Osteoblast (primary cell): Measurements from ENCODE around the gene WWTR1. TPM values are rescaled to one million over a fixed set of nuclear protein-coding genes. Genes with fewer than 3 reads are reported as not detected.

Experiments used
- DNase-seq: peaks from one replicate; pipeline ENCODE4 v3.0.0; 2011; ENCODE audit warnings: low spot score, mixed read lengths; ENCODE audit not compliant: insufficient read length; ENCODE audit errors: missing footprints
- H2AFZ ChIP-seq: 2 replicates; pipeline ENCODE4 v1.6.0; 2011; ENCODE audit warnings: mild to moderate bottlenecking, low read length
- H3K27ac ChIP-seq: 2 replicates; pipeline ENCODE4 v1.5.1; 2011; ENCODE audit warnings: mild to moderate bottlenecking, low read depth, low read length, moderate library complexity
- H3K27me3 ChIP-seq: 2 replicates; pipeline ENCODE4 v1.6.0; 2012; ENCODE audit warnings: mild to moderate bottlenecking, control low read depth, inconsistent platforms, low read length, moderate library complexity; ENCODE audit not compliant: insufficient read depth
- H3K36me3 ChIP-seq: 2 replicates; pipeline ENCODE4 v1.5.1; 2011; ENCODE audit warnings: mild to moderate bottlenecking, low read length, control low read depth, moderate library complexity; ENCODE audit not compliant: insufficient read depth
- H3K4me1 ChIP-seq: 2 replicates; pipeline ENCODE4 v1.5.1; 2011; ENCODE audit warnings: mild to moderate bottlenecking, low read length, control low read depth, moderate library complexity; ENCODE audit not compliant: insufficient read depth
- H3K4me2 ChIP-seq: 2 replicates; pipeline ENCODE4 v1.6.0; 2011; ENCODE audit warnings: mild to moderate bottlenecking, low read length; ENCODE audit not compliant: insufficient read depth
- H3K4me3 ChIP-seq: fragments of 200-600 bp; sonication (generic); 3 replicates; pipeline ENCODE4 v1.5.1; 2012; ENCODE audit warnings: mild to moderate bottlenecking, low read length, inconsistent platforms; ENCODE audit not compliant: insufficient read depth
- H3K79me2 ChIP-seq: 2 replicates; pipeline ENCODE4 v1.6.0; 2012; ENCODE audit warnings: mild to moderate bottlenecking, low read length, control low read depth, inconsistent platforms; ENCODE audit not compliant: insufficient read depth
- H3K9me3 ChIP-seq: 2 replicates; pipeline ENCODE4 v1.5.1; 2011; ENCODE audit warnings: low read depth, low read length, control low read depth
- H4K20me1 ChIP-seq: 2 replicates; pipeline ENCODE4 v1.6.0; 2012; ENCODE audit warnings: mild to moderate bottlenecking, low read length, control low read depth; ENCODE audit not compliant: insufficient read depth
- CTCF ChIP-seq: IDR thresholded peaks from 2 replicates; pipeline ENCODE4 v1.5.1; 2011; ENCODE audit warnings: mild to moderate bottlenecking, low read depth, low read length, moderate library complexity; ENCODE audit errors: extremely low read depth
- total RNA-seq: library from RNA; depleted of rRNA; stranded (reverse); fragments of >200 nt; gene quantifications from 2 replicates; pipeline ENCODE4 v1.2.3, GENCODE V29; 2012

WWTR1 gene
- total RNA-seq, 1 donor: 84.7 TPM

DNA sequence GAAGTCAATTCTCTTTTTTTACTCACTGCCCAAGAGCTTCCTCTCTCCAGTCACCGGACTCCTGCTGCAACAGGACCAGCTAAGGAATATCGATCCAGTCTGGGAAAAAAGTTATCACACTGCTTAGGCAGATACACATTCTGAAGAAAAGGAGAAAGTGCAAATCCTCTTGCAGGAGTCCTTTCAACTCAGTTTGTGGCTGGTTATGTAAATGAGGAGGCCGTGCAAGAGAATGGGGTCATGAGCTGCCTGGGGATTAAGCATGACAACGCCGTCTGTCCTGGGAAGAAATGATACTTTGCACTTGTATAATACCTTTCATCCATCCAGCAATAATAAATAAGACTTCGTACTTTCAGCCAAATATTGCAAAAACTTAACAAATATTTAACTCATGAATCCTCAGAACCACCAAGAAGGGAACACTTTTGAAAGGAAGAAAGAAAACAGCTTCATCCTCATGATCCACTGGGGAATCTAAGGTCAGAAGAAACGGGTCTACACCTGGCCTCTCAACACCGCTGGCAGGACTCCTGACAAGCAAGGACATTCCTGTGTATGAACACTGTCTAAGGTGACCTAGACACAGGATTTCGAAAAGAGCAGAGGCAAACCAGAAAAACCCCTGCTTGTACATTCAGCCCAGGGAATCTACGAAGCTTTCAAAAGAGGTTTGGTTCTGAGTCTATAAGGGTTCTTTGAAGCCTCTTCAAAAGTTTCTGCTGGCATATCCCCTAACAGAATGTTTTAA, 13.1 kb upstream of the WWTR1 start:
- Histone ChIP-seq H3K4me3 (no peak overlapping the region), H3K27me3 (no peaks in the 10 kb centered on the region), H3K36me3 (no peaks in the 10 kb centered on the region), H3K79me2 (no peaks in the 10 kb centered on the region), H3K27ac (no peak overlapping the region), H3K9me3 (no peaks in the 10 kb centered on the region), H2AFZ (no peak overlapping the region), H3K4me1 (no peaks in the 10 kb centered on the region), H4K20me1 (no peaks in the 10 kb centered on the region), H3K4me2 (no peak overlapping the region)
- no peak for DNase-seq
- TF ChIP-seq CTCF: no peak

DNA sequence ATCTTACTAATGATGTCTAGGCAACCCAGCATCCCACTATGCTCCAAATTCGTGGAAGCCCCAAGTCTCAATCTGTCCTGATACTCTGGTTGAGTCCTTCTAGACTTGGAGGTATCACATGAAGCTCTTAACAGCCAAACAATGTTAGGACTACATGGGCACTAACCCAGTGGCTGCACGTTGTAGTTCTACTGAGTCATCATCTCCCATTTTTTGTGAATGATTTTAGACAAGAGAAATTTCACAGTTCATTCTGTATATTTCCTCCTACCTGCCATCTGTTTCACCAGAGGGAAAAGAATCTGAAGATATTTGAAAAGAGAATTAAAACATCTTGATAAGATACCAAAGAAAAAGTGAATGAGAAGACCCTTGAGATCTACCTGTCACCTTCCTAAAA, 9.8 kb upstream of the WWTR1 start:
- no peaks in the 10 kb centered on the region for H4K20me1 ChIP-seq
- H3K4me1 ChIP-seq: no peaks in the 10 kb centered on the region
- H3K27ac ChIP-seq: no peak overlapping the region
- TF ChIP-seq CTCF: no peak
- H3K79me2 ChIP-seq: no peaks in the 10 kb centered on the region
- DNase-seq: no peak
- H3K36me3 ChIP-seq: no peaks in the 10 kb centered on the region
- H3K9me3 ChIP-seq: no peaks in the 10 kb centered on the region
- no peak overlapping the region for H2AFZ ChIP-seq
- no peak overlapping the region for H3K4me3 ChIP-seq
- no peak overlapping the region for H3K4me2 ChIP-seq
- no peaks in the 10 kb centered on the region for H3K27me3 ChIP-seq

- DNase-seq: no peak
- no peaks in the 10 kb centered on the region for H3K9me3 ChIP-seq
- H3K36me3 ChIP-seq: no peaks in the 10 kb centered on the region
- H3K4me2 ChIP-seq: no peak overlapping the region
- H3K79me2 ChIP-seq: no peaks in the 10 kb centered on the region
- no peaks in the 10 kb centered on the region for H3K27me3 ChIP-seq
- H3K4me1 ChIP-seq: peaks cover 7% of the 10 kb centered on the region
- no peak overlapping the region for H2AFZ ChIP-seq
- no peaks in the 10 kb centered on the region for H4K20me1 ChIP-seq
- no peak overlapping the region for H3K27ac ChIP-seq
- no peak for TF ChIP-seq CTCF
- no peak overlapping the region for H3K4me3 ChIP-seq
These were observed 6.1 kb upstream of the WWTR1 start for GRCh38 chr3:149663966-149664365.

GRCh38 chr3:149662240-149662887, 4.5 kb upstream of the WWTR1 start:
- Histone ChIP-seq H2AFZ (peak overlapping the region; percentile 72), H3K9me3 (no peaks in the 10 kb centered on the region), H3K4me2 (no peak overlapping the region), H3K27me3 (no peaks in the 10 kb centered on the region), H3K4me1 (peaks cover 13% of the 10 kb centered on the region), H3K4me3 (no peak overlapping the region), H4K20me1 (peaks cover 4% of the 10 kb centered on the region), H3K36me3 (no peaks in the 10 kb centered on the region), H3K27ac (no peak overlapping the region), H3K79me2 (peaks cover 4% of the 10 kb centered on the region)
- no peak for TF ChIP-seq CTCF
- peak; percentile 80 for DNase-seq
